Keratinocyte (primary cell): ENCODE results near the gene TMTC4. TPM values are rescaled to one million over a fixed set of nuclear protein-coding genes. Genes with fewer than 3 reads are reported as not detected.

Source experiments
- DNase-seq: peaks from one replicate; pipeline ENCODE4 v3.0.0-alpha.2; 2011; ENCODE audit warnings: low read depth, missing footprints, low spot score
- FAIRE-seq: peaks from 2 replicates; lab custom pipeline; 2011; peaks lifted over from hg19 to GRCh38; lab: Jason Lieb, UNC
- H2AFZ ChIP-seq: 2 replicates; pipeline ENCODE4 v1.6.0; 2012; ENCODE audit warnings: low read length, control low read depth, inconsistent platforms; ENCODE audit not compliant: control insufficient read depth
- H3K27ac ChIP-seq: 2 replicates; pipeline ENCODE4 v1.5.1; 2011; ENCODE audit warnings: low read length; ENCODE audit not compliant: control insufficient read depth, insufficient read depth
- H3K27me3 ChIP-seq: 3 replicates; pipeline ENCODE4 v1.6.0; 2011; ENCODE audit warnings: low read length; ENCODE audit not compliant: control insufficient read depth, insufficient read depth; ENCODE audit errors: extremely low read depth
- H3K36me3 ChIP-seq, 2 experiments: 2 replicates in 1 of 2; 3 replicates in 1 of 2; pipeline ENCODE4 v1.5.1; 2011; ENCODE audit warnings: low read length in 2 of 2, mild to moderate bottlenecking in 1 of 2; ENCODE audit not compliant: control insufficient read depth in 2 of 2, insufficient read depth in 2 of 2; ENCODE audit errors: extremely low read depth in 1 of 2
- H3K4me1 ChIP-seq: 3 replicates; pipeline ENCODE4 v1.5.1; 2011; ENCODE audit warnings: low read length; ENCODE audit not compliant: control insufficient read depth, insufficient read depth; ENCODE audit errors: extremely low read depth
- H3K4me2 ChIP-seq: 3 replicates; pipeline ENCODE4 v1.6.0; 2011; ENCODE audit warnings: low read depth, low read length; ENCODE audit not compliant: control insufficient read depth, insufficient read depth; ENCODE audit errors: extremely low read depth
- H3K4me3 ChIP-seq, 3 experiments: fragments of 200-600 bp in 1 of 3; sonication (generic) in 1 of 3; 2 replicates in 2 of 3; 3 replicates in 1 of 3; pipeline ENCODE4 v1.5.1; 2011 to 2016; ENCODE audit warnings: low read length in 3 of 3, mild to moderate bottlenecking in 3 of 3, control low read depth in 2 of 3, inconsistent platforms in 1 of 3, low read depth in 1 of 3, mixed read lengths in 1 of 3, mixed run types in 1 of 3, moderate library complexity in 1 of 3; ENCODE audit not compliant: control insufficient read depth in 2 of 3, insufficient read depth in 2 of 3; ENCODE audit errors: extremely low read depth in 1 of 3
- H3K79me2 ChIP-seq: 2 replicates; pipeline ENCODE4 v1.6.0; 2012; ENCODE audit warnings: low read length; ENCODE audit not compliant: control insufficient read depth, insufficient read depth
- H3K9ac ChIP-seq: 3 replicates; pipeline ENCODE4 v1.6.0; 2011; ENCODE audit warnings: low read length; ENCODE audit not compliant: control insufficient read depth, insufficient read depth; ENCODE audit errors: extremely low read depth
- H3K9me1 ChIP-seq: 3 replicates; pipeline ENCODE4 v1.6.0; 2011; ENCODE audit warnings: low read length; ENCODE audit not compliant: control insufficient read depth, insufficient read depth; ENCODE audit errors: extremely low read depth
- H3K9me3 ChIP-seq: 2 replicates; pipeline ENCODE4 v1.5.1; 2012; ENCODE audit warnings: low read depth, low read length; ENCODE audit not compliant: control insufficient read depth
- H4K20me1 ChIP-seq: 3 replicates; pipeline ENCODE4 v1.6.0; 2011; ENCODE audit warnings: low read length; ENCODE audit not compliant: control insufficient read depth, insufficient read depth; ENCODE audit errors: extremely low read depth
- EZH2 ChIP-seq: IDR thresholded peaks from one replicate; pipeline ENCODE4 v1.6.1; 2012; ENCODE audit warnings: inconsistent platforms, mild to moderate bottlenecking, low read length, moderate library complexity
- dilution Hi-C: fragments of 300-500 bp; cut with MboI; formaldehyde crosslinking; loops from one replicate; pipeline ENCODE4 v1.7.0; 2020; ENCODE audit warnings: low sequenced_read_pairs; ENCODE audit not compliant: extremely low pct_ligation_motif_present
- polyA plus RNA-seq, 5 experiments: library from polyadenylated mRNA; depleted of rRNA in 3 of 5; stranded (reverse) in 3 of 5; stranded (forward) in 1 of 5; unstranded in 1 of 5; fragments of >200 nt; gene quantifications; 1 replicate in 1 of 5; 2 replicates in 3 of 5; 3 replicates in 1 of 5; pipeline versions ENCODE4 v1.2.1 to v1.2.3, GENCODE V29; 2011 to 2012; ENCODE audit warnings: missing spikeins in 2 of 5, low read depth in 1 of 5, low replicate concordance in 1 of 5
- TF ChIP-seq, protein P1 (sequence below), 3 experiments: IDR thresholded peaks in 1 of 3; conservative IDR thresholded peaks in 1 of 3; optimal IDR thresholded peaks in 1 of 3; 2 replicates in 2 of 3; 3 replicates in 1 of 3; pipeline versions ENCODE3 to v1.5.1; 2011; ENCODE audit warnings: low read length in 3 of 3, mild to moderate bottlenecking in 3 of 3, moderate library complexity in 2 of 3, control low read depth in 1 of 3, inconsistent platforms in 1 of 3; ENCODE audit not compliant: insufficient read depth in 2 of 3; ENCODE audit errors: extremely low read depth in 1 of 3

TMTC4 gene
- polyA plus RNA-seq, 1 donor (not counting 4 experiments of a cell fraction or from before 2014, with no cell fraction given), result 6.5 TPM

DNA sequence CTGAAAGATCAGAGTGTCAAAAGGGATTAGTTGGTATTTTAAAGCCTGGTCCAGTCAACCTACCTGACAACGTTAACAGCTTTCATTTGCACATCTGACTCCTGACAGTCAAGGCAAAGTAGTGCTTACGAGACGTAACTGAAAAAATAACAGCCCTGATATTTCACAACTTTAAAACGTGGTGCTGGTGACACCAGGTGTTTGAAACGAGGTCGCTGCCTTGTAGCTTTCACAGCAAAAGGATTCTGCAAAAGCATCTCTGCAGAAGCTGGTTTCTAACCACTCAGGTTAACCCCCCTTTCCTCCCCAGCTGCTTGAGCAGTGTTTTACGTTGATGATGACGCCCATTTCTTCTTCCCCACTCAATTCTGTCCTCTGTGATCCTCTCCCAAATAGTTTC lies 109.3 kb downstream of the TMTC4 start:
- FAIRE-seq (no peak), DNase-seq (no peak)
- Histone ChIP-seq H3K9me3 (no peaks in the 10 kb centered on the region), H3K27me3 (no peaks in the 10 kb centered on the region), H3K4me2 (no peak overlapping the region), H4K20me1 (no peaks in the 10 kb centered on the region), H3K9me1 (no peaks in the 10 kb centered on the region), H3K4me3 (no peak overlapping the region), H3K36me3 (no peaks in the 10 kb centered on the region), H3K79me2 (no peaks in the 10 kb centered on the region), H3K9ac (no peak overlapping the region), H3K4me1 (no peaks in the 10 kb centered on the region), H3K27ac (no peak overlapping the region), H2AFZ (no peak overlapping the region)
- dilution Hi-C loops, result no loop called here
- TF ChIP-seq EZH2, result no peak
- TF ChIP-seq, protein P1, sequence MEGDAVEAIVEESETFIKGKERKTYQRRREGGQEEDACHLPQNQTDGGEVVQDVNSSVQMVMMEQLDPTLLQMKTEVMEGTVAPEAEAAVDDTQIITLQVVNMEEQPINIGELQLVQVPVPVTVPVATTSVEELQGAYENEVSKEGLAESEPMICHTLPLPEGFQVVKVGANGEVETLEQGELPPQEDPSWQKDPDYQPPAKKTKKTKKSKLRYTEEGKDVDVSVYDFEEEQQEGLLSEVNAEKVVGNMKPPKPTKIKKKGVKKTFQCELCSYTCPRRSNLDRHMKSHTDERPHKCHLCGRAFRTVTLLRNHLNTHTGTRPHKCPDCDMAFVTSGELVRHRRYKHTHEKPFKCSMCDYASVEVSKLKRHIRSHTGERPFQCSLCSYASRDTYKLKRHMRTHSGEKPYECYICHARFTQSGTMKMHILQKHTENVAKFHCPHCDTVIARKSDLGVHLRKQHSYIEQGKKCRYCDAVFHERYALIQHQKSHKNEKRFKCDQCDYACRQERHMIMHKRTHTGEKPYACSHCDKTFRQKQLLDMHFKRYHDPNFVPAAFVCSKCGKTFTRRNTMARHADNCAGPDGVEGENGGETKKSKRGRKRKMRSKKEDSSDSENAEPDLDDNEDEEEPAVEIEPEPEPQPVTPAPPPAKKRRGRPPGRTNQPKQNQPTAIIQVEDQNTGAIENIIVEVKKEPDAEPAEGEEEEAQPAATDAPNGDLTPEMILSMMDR (optimal IDR thresholded peaks at IDR 0.05 in 1 of 3, IDR thresholded peaks at IDR 0.05 in 1 of 3, conservative IDR thresholded peaks at IDR 0.05 in 1 of 3; ENCODE audit: extremely low read depth in 1 of 3, insufficient read depth in 2 of 3, low read length in 3 of 3), result no peak

- Histone ChIP-seq H3K9ac (no peak overlapping the region), H3K9me1 (no peaks in the 10 kb centered on the region), H3K4me3 (no peak overlapping the region), H3K36me3 (no peaks in the 10 kb centered on the region), H3K27ac (no peak overlapping the region), H3K4me2 (no peak overlapping the region), H4K20me1 (no peaks in the 10 kb centered on the region), H2AFZ (no peak overlapping the region), H3K4me1 (no peaks in the 10 kb centered on the region), H3K79me2 (no peaks in the 10 kb centered on the region), H3K27me3 (no peaks in the 10 kb centered on the region), H3K9me3 (no peaks in the 10 kb centered on the region)
- no peak for TF ChIP-seq EZH2
- TF ChIP-seq, protein P1 (optimal IDR thresholded peaks at IDR 0.05 in 1 of 3, IDR thresholded peaks at IDR 0.05 in 1 of 3, conservative IDR thresholded peaks at IDR 0.05 in 1 of 3; ENCODE audit: extremely low read depth in 1 of 3, insufficient read depth in 2 of 3, low read length in 3 of 3), result no peak
- no peak for DNase-seq
- dilution Hi-C loops, result no loop called here
- FAIRE-seq, result no peak
Observed at GRCh38 chr13:100564444-100565223, 110.0 kb downstream of the TMTC4 start.
